GM23338 (cell line): ENCODE data around the gene CTSW. TPM values are rescaled to one million over a fixed set of nuclear protein-coding genes. Genes with fewer than 3 reads are reported as not detected.

Experiments
- ATAC-seq: fragments of 200-7000 bp; cut with Tn5 transposase; 3 replicates; pipeline ENCODE4 v1.9.1; 2020
- DNase-seq: peaks from one replicate; pipeline ENCODE4 v3.0.0-alpha.2; 2015; ENCODE audit warnings: low spot score
- H2AFZ ChIP-seq: fragments of 200-600 bp; sonication (generic); 2 replicates; pipeline ENCODE4 v1.8.0; 2016; ENCODE audit warnings: antibody characterized with exemption, mild to moderate bottlenecking, moderate library complexity
- H3F3A ChIP-seq: fragments of 200-600 bp; sonication (generic); replicated peaks from 2 replicates; pipeline ENCODE4 v1.8.0; 2017; ENCODE audit warnings: antibody characterized with exemption, mixed run types, low read depth
- H3K27ac ChIP-seq: fragments of 200-600 bp; sonication (generic); 2 replicates; pipeline ENCODE4 v1.6.1; 2016; ENCODE audit warnings: low read depth
- H3K27me3 ChIP-seq: fragments of 200-600 bp; sonication (generic); 2 replicates; pipeline ENCODE4 v1.8.0; 2016; ENCODE audit warnings: mild to moderate bottlenecking, mixed run types, moderate library complexity; ENCODE audit not compliant: insufficient read depth
- H3K36me3 ChIP-seq: fragments of 200-600 bp; sonication (generic); 2 replicates; pipeline ENCODE4 v1.8.0; 2016; ENCODE audit warnings: mild to moderate bottlenecking; ENCODE audit not compliant: insufficient read depth
- H3K4me1 ChIP-seq: fragments of 200-600 bp; sonication (generic); 2 replicates; pipeline ENCODE4 v1.8.0; 2016; ENCODE audit warnings: mild to moderate bottlenecking, moderate library complexity; ENCODE audit not compliant: insufficient read depth
- H3K4me2 ChIP-seq: fragments of 200-600 bp; sonication (generic); 2 replicates; pipeline ENCODE4 v1.7.1; 2017; ENCODE audit warnings: mixed run types
- H3K4me3 ChIP-seq: fragments of 200-600 bp; sonication (generic); 2 replicates; pipeline ENCODE4 v1.6.1; 2016; ENCODE audit warnings: mixed run types
- H3K79me2 ChIP-seq: fragments of 200-600 bp; sonication (generic); replicated peaks from 2 replicates; pipeline ENCODE4 v1.8.0; 2017; ENCODE audit warnings: mild to moderate bottlenecking; ENCODE audit not compliant: insufficient read depth
- H3K9me2 ChIP-seq: fragments of 200-600 bp; sonication (generic); 2 replicates; pipeline ENCODE4 v1.8.0; 2017; ENCODE audit not compliant: insufficient read depth
- H4K20me1 ChIP-seq: fragments of 200-600 bp; sonication (generic); replicated peaks from 2 replicates; pipeline ENCODE4 v1.8.0; 2017; ENCODE audit warnings: mild to moderate bottlenecking; ENCODE audit not compliant: insufficient read depth
- H3K27ac Mint-ChIP-seq: 2 replicates; pipeline ENCODE4 v1.8.0; 2020; ENCODE audit warnings: inconsistent platforms, mild to moderate bottlenecking, moderate library complexity, mixed read lengths
- H3K27me3 Mint-ChIP-seq: 3 replicates; pipeline ENCODE4 v1.8.0; 2022; ENCODE audit warnings: low read depth, mild to moderate bottlenecking, moderate library complexity, mixed read lengths, inconsistent platforms; ENCODE audit not compliant: insufficient read depth, poor library complexity
- H3K36me3 Mint-ChIP-seq: 3 replicates; pipeline ENCODE4 v1.8.0; 2021; ENCODE audit warnings: low read depth, mild to moderate bottlenecking, inconsistent platforms, moderate library complexity, mixed read lengths
- H3K4me1 Mint-ChIP-seq: 3 replicates; pipeline ENCODE4 v1.8.0; 2020; ENCODE audit warnings: mild to moderate bottlenecking, inconsistent platforms, mixed read lengths
- H3K4me3 Mint-ChIP-seq: 3 replicates; pipeline ENCODE4 v1.8.0; 2021; ENCODE audit warnings: moderate library complexity, mild to moderate bottlenecking, inconsistent platforms, mixed read lengths
- H3K9me3 Mint-ChIP-seq: 3 replicates; pipeline ENCODE4 v1.8.0; 2020; ENCODE audit warnings: moderate library complexity, mild to moderate bottlenecking, inconsistent platforms, mixed read lengths
- CREB1 ChIP-seq: fragments of 250-450 bp; sonication (Bioruptor Pico); IDR thresholded peaks from 2 replicates; pipeline ENCODE4 v1.5.0; 2020; ENCODE audit warnings: low read depth, mild to moderate bottlenecking, moderate library complexity
- CTCF ChIP-seq, 2 experiments: fragments of 200-600 bp in 1 of 2; sonication (generic) in 1 of 2; conservative IDR thresholded peaks; 2 replicates each; pipeline versions ENCODE4 v1.5.1 to v1.6.1; 2016 to 2017; ENCODE audit warnings: antibody characterized with exemption in 2 of 2, low read depth in 2 of 2, mild to moderate bottlenecking in 2 of 2, moderate library complexity in 1 of 2
- EZH2 ChIP-seq: fragments of 200-600 bp; sonication (generic); IDR thresholded peaks from one replicate; pipeline ENCODE4 v1.8.0; 2017; ENCODE audit warnings: antibody characterized with exemption, mild to moderate bottlenecking, low read depth; ENCODE audit not compliant: unreplicated experiment
- EZH2phosphoT487 ChIP-seq: fragments of 200-600 bp; sonication (generic); IDR thresholded peaks from one replicate; pipeline ENCODE4 v1.8.1; 2018; ENCODE audit warnings: antibody characterized with exemption; ENCODE audit not compliant: unreplicated experiment
- JUNB ChIP-seq: IDR thresholded peaks from one replicate; pipeline ENCODE4 v1.6.1; 2016; ENCODE audit warnings: antibody characterized with exemption; ENCODE audit not compliant: unreplicated experiment
- NANOG ChIP-seq: IDR thresholded peaks from 2 replicates; pipeline ENCODE4 v1.6.1; 2016; ENCODE audit warnings: antibody characterized with exemption, borderline replicate concordance
- POLR2AphosphoS5 ChIP-seq: IDR thresholded peaks from 2 replicates; pipeline ENCODE4 v1.6.1; 2016; ENCODE audit warnings: antibody characterized with exemption, low read depth
- REST ChIP-seq: IDR thresholded peaks from one replicate; pipeline ENCODE4 v1.6.1; 2018; ENCODE audit warnings: antibody characterized with exemption; ENCODE audit not compliant: unreplicated experiment
- STAT1 ChIP-seq: IDR thresholded peaks from one replicate; pipeline ENCODE4 v1.6.1; 2016; ENCODE audit warnings: antibody characterized with exemption; ENCODE audit not compliant: unreplicated experiment
- ZNF331 ChIP-seq: fragments of 250-450 bp; sonication (Bioruptor Pico); IDR thresholded peaks from 2 replicates; pipeline ENCODE4 v1.5.0; 2020; ENCODE audit warnings: low read depth, mild to moderate bottlenecking, moderate library complexity
- ZNF462 ChIP-seq: fragments of 250-450 bp; sonication (Bioruptor Pico); IDR thresholded peaks from 2 replicates; pipeline ENCODE4 v1.5.0; 2020; ENCODE audit warnings: mild to moderate bottlenecking, moderate library complexity
- polyA plus RNA-seq: library from polyadenylated mRNA; unstranded; fragments of >200 nt; fragmentation: Nextera tagmentation; extraction: Ambion mirVana; gene quantifications from 2 replicates; pipeline ENCODE4 v1.2.1, GENCODE V29; 2016
- total RNA-seq: library from RNA; depleted of rRNA; stranded (reverse); fragments of >200 nt; shearing (Covaris generic); gene quantifications from 2 replicates; pipeline ENCODE4 v1.2.3, GENCODE V29; 2014
- TF ChIP-seq, protein P1 (sequence below): IDR thresholded peaks from 2 replicates; pipeline ENCODE4 v1.6.1; 2016; ENCODE audit warnings: antibody characterized with exemption

The CTSW gene
- total and polyA plus RNA-seq, 2 experiments from 2014 or later: not detected

- TF ChIP-seq REST (no peak), STAT1 (no peak)
- TF ChIP-seq, protein P1, sequence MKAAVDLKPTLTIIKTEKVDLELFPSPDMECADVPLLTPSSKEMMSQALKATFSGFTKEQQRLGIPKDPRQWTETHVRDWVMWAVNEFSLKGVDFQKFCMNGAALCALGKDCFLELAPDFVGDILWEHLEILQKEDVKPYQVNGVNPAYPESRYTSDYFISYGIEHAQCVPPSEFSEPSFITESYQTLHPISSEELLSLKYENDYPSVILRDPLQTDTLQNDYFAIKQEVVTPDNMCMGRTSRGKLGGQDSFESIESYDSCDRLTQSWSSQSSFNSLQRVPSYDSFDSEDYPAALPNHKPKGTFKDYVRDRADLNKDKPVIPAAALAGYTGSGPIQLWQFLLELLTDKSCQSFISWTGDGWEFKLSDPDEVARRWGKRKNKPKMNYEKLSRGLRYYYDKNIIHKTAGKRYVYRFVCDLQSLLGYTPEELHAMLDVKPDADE: no peak
These were observed 45.4 kb upstream of the CTSW start (continued) for GRCh38 chr11:65834202-65834601.

DNA sequence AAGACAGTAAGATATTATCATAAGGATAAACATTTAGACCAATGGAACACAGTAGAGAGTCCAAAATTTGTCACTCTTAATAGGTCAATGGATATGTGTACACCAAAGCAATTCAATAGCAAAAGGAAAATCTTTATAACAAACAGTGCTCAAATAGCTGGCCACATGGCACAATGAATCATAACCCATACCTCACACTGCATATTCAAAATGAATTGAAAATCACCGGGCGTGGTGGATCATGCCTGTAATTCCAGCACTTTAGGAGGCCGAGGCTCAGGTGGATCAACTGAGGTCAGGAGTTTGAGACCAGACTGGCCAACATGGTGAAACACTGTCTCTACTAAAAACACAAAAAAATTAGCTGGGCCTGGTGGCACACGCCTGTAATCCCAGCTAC lies 37.5 kb upstream of the CTSW start:
- Histone ChIP-seq H3K4me1 (no peaks in the 10 kb centered on the region), H4K20me1 (no peaks in the 10 kb centered on the region; the same call in 1 of the 2 replicates), H3K27ac (no peak overlapping the region), H2AFZ (no peak overlapping the region), H3K4me3 (no peak overlapping the region), H3F3A (no peaks in the 10 kb centered on the region; the same call in 1 of the 2 replicates), H3K27me3 (no peaks in the 10 kb centered on the region), H3K9me2 (no peaks in the 10 kb centered on the region), H3K36me3 (no peaks in the 10 kb centered on the region), H3K79me2 (no peaks in the 10 kb centered on the region), H3K4me2 (no peak overlapping the region)
- no peak overlapping the region for H3K27ac Mint-ChIP-seq
- ATAC-seq (no peak), DNase-seq (no peak)
- no peaks in the 10 kb centered on the region for H3K36me3 Mint-ChIP-seq
- H3K4me3 Mint-ChIP-seq: no peak overlapping the region
- no peaks in the 10 kb centered on the region for H3K4me1 Mint-ChIP-seq
- H3K27me3 Mint-ChIP-seq: peaks cover 3% of the 10 kb centered on the region
- H3K9me3 Mint-ChIP-seq: no peaks in the 10 kb centered on the region
- TF ChIP-seq ZNF331 (CRISPR knock-in tag): no peak
- no peak for TF ChIP-seq EZH2phosphoT487
- TF ChIP-seq NANOG: no peak
- no peak for TF ChIP-seq STAT1
- no peak for TF ChIP-seq CTCF (conservative IDR thresholded peaks at IDR 0.05; ENCODE audit: low read depth in 2 of 2)
- no peak for TF ChIP-seq EZH2
- TF ChIP-seq, protein P1: no peak
- TF ChIP-seq CREB1: no peak
- TF ChIP-seq ZNF462 (CRISPR knock-in tag): no peak
- no peak for TF ChIP-seq POLR2AphosphoS5
- TF ChIP-seq JUNB: no peak
